PFSK-1 (cell line): ENCODE data around the gene HHAT.

Experiments
- REST ChIP-seq, 2 experiments: IDR thresholded peaks; 2 replicates each; pipeline versions ENCODE4 v1.6.1 to v1.8.0; 2011 to 2012; ENCODE audit warnings: low read depth in 2 of 2, low read length in 2 of 2, control low read depth in 1 of 2, inconsistent platforms in 1 of 2, mild to moderate bottlenecking in 1 of 2, moderate library complexity in 1 of 2; ENCODE audit not compliant: insufficient read depth in 1 of 2
- TAF1 ChIP-seq: IDR thresholded peaks from 2 replicates; pipeline ENCODE4 v1.6.1; 2012; ENCODE audit warnings: low read length, control low read depth, borderline replicate concordance; ENCODE audit not compliant: insufficient read depth

GRCh38 chr1:210482491-210482890 is 153.8 kb downstream of the HHAT start:
- TF ChIP-seq TAF1 = no peak
- no peak for TF ChIP-seq REST (IDR thresholded peaks at IDR 0.05; ENCODE audit: insufficient read depth in 1 of 2, low read depth in 2 of 2, low read length in 2 of 2)
